Measurements from ENCODE around the gene TEX14.
"Not testable (repeated sequence)": the region's sequence is repeated elsewhere in the genome, so short reads cannot be mapped to it uniquely, and the experiment has no call there.

Gene TEX14

GRCh38 chr17:58692239-58693055 lies 602 bp upstream of the TEX14 start, which contains the start of gene RAD51C:
TSS of gene RAD51C (plus strand) at chr17:58692602. CDS start at chr17:58692644, 42 bp downstream.
- peak; percentile 91 for DNase-seq (ENCODE audit: low spot score)

- DNase-seq (ENCODE audit: low spot score) = not testable (repeated sequence)
Measured at GRCh38 chr17:58690033-58690432, 1.8 kb downstream of the TEX14 start.

GRCh38 chr17:58688521-58688920 lies 3.3 kb downstream of the TEX14 start:
- DNase-seq (ENCODE audit: low spot score) = no peak

GRCh38 chr17:58686980-58687379 lies 4.9 kb downstream of the TEX14 start:
- no peak for DNase-seq (ENCODE audit: low spot score)

GRCh38 chr17:58684462-58684861 lies 7.4 kb downstream of the TEX14 start:
- DNase-seq (ENCODE audit: low spot score) = not testable (repeated sequence)

GRCh38 chr17:58684003-58684402 lies 7.8 kb downstream of the TEX14 start:
- no peak for DNase-seq (ENCODE audit: low spot score)

- no peak for DNase-seq (ENCODE audit: low spot score)
Measured at GRCh38 chr17:58680038-58680369, 11.8 kb downstream of the TEX14 start.

- DNase-seq (ENCODE audit: low spot score) = peak; percentile 30
Measured at GRCh38 chr17:58679263-58680037, 12.4 kb downstream of the TEX14 start.

GRCh38 chr17:58678287-58678686 lies 13.6 kb downstream of the TEX14 start:
- not testable (repeated sequence) for DNase-seq (ENCODE audit: low spot score)

GRCh38 chr17:58677194-58677880 lies 14.5 kb downstream of the TEX14 start:
- DNase-seq (ENCODE audit: low spot score) = no peak

GRCh38 chr17:58671969-58672368 lies 19.9 kb downstream of the TEX14 start:
- no peak for DNase-seq (ENCODE audit: low spot score)

GRCh38 chr17:58669853-58670252 lies 22.0 kb downstream of the TEX14 start:
- DNase-seq (ENCODE audit: low spot score) = no peak

- DNase-seq (ENCODE audit: low spot score) = no peak
Measured at GRCh38 chr17:58668598-58668935, 23.3 kb downstream of the TEX14 start.

GRCh38 chr17:58667934-58668597 lies 23.8 kb downstream of the TEX14 start:
- DNase-seq (ENCODE audit: low spot score) = no peak

GRCh38 chr17:58666858-58667267 lies 25.0 kb downstream of the TEX14 start:
- peak; percentile 33 for DNase-seq (ENCODE audit: low spot score)

GRCh38 chr17:58665946-58666857 lies 25.6 kb downstream of the TEX14 start:
- DNase-seq (ENCODE audit: low spot score) = no peak

GRCh38 chr17:58664302-58664701 lies 27.5 kb downstream of the TEX14 start:
- DNase-seq (ENCODE audit: low spot score) = no peak

- no peak for DNase-seq (ENCODE audit: low spot score)
Measured at GRCh38 chr17:58661499-58661898, 30.3 kb downstream of the TEX14 start.

GRCh38 chr17:58660621-58661020 lies 31.2 kb downstream of the TEX14 start:
- no peak for DNase-seq (ENCODE audit: low spot score)

GRCh38 chr17:58659714-58660084 lies 32.1 kb downstream of the TEX14 start:
- DNase-seq (ENCODE audit: low spot score) = not testable (repeated sequence)

Measured in activated CD4-positive, alpha-beta T cell treated with anti-CD3 and anti-CD28 coated beads, Interleukin-2, Interleukin-4, amounts not matched to agents 100 ng/mL and 50 ng/mL, durations not matched to agents 16 hours and 8 hours (primary cell).